Measurements from ENCODE around the gene LRP1B.

The LRP1B gene

GRCh38 chr2:141440072-141440635 is 690.7 kb downstream of the LRP1B start:
- Histone ChIP-seq H3K79me2 (ENCODE audit: low read length) (no peaks in the 10 kb centered on the region), H3K9ac (ENCODE audit: low read length) (no peak overlapping the region), H3K9me2 (replicated peaks; ENCODE audit: insufficient read depth, low read length) (no peaks in the 10 kb centered on the region), H3K27ac (ENCODE audit: low read length) (no peak overlapping the region), H3K9me3 (replicated peaks; ENCODE audit: insufficient read depth, low read length) (no peaks in the 10 kb centered on the region), H3K4me1 (ENCODE audit: low read length) (no peaks in the 10 kb centered on the region), H3K4me2 (ENCODE audit: low read depth, low read length) (no peak overlapping the region), H3K27me3 (replicated peaks; ENCODE audit: insufficient read depth, low read length) (no peaks in the 10 kb centered on the region), H2AFZ (ENCODE audit: low read length) (no peak overlapping the region), H3F3A (ENCODE audit: insufficient read depth, low read length) (no peaks in the 10 kb centered on the region), H3K4me3 (ENCODE audit: low read length) (no peak overlapping the region), H4K20me1 (ENCODE audit: insufficient read depth, low read length) (no peaks in the 10 kb centered on the region), H3K36me3 (replicated peaks; ENCODE audit: insufficient read depth, low read length) (no peaks in the 10 kb centered on the region)
- no peak for TF ChIP-seq CTCF (IDR thresholded peaks at IDR 0.05; ENCODE audit: low read length)
- TF ChIP-seq EZH2phosphoT487 (IDR thresholded peaks at IDR 0.05; ENCODE audit: low read length): no peak
- no peak for TF ChIP-seq EZH2 (optimal IDR thresholded peaks at IDR 0.05; ENCODE audit: low read depth, low read length)
- no peak for DNase-seq

- H3F3A ChIP-seq (ENCODE audit: insufficient read depth, low read length): no peaks in the 10 kb centered on the region
- H3K27me3 ChIP-seq (replicated peaks; ENCODE audit: insufficient read depth, low read length): no peaks in the 10 kb centered on the region
- TF ChIP-seq EZH2 (optimal IDR thresholded peaks at IDR 0.05; ENCODE audit: low read depth, low read length) (no peak), EZH2phosphoT487 (IDR thresholded peaks at IDR 0.05; ENCODE audit: low read length) (no peak), CTCF (IDR thresholded peaks at IDR 0.05; ENCODE audit: low read length) (no peak)
- H4K20me1 ChIP-seq (ENCODE audit: insufficient read depth, low read length): no peaks in the 10 kb centered on the region
- H3K4me2 ChIP-seq (ENCODE audit: low read depth, low read length): no peak overlapping the region
- H3K4me1 ChIP-seq (ENCODE audit: low read length): no peaks in the 10 kb centered on the region
- no peak overlapping the region for H3K4me3 ChIP-seq (ENCODE audit: low read length)
- H3K9me2 ChIP-seq (replicated peaks; ENCODE audit: insufficient read depth, low read length): no peaks in the 10 kb centered on the region
- H2AFZ ChIP-seq (ENCODE audit: low read length): no peak overlapping the region
- no peak overlapping the region for H3K9ac ChIP-seq (ENCODE audit: low read length)
- no peaks in the 10 kb centered on the region for H3K9me3 ChIP-seq (replicated peaks; ENCODE audit: insufficient read depth, low read length)
- H3K79me2 ChIP-seq (ENCODE audit: low read length): no peaks in the 10 kb centered on the region
- no peaks in the 10 kb centered on the region for H3K36me3 ChIP-seq (replicated peaks; ENCODE audit: insufficient read depth, low read length)
- no peak overlapping the region for H3K27ac ChIP-seq (ENCODE audit: low read length)
- no peak for DNase-seq
Observed at GRCh38 chr2:141439524-141439923, 691.3 kb downstream of the LRP1B start.

- DNase-seq: no peak
- no peaks in the 10 kb centered on the region for H3K9me2 ChIP-seq (replicated peaks; ENCODE audit: insufficient read depth, low read length)
- TF ChIP-seq EZH2phosphoT487 (IDR thresholded peaks at IDR 0.05; ENCODE audit: low read length): no peak
- no peak for TF ChIP-seq EZH2 (optimal IDR thresholded peaks at IDR 0.05; ENCODE audit: low read depth, low read length)
- no peak for TF ChIP-seq CTCF (IDR thresholded peaks at IDR 0.05; ENCODE audit: low read length)
- H3K27ac ChIP-seq (ENCODE audit: low read length): no peak overlapping the region
- no peaks in the 10 kb centered on the region for H3K27me3 ChIP-seq (replicated peaks; ENCODE audit: insufficient read depth, low read length)
- H3K4me1 ChIP-seq (ENCODE audit: low read length): no peaks in the 10 kb centered on the region
- no peaks in the 10 kb centered on the region for H3K9me3 ChIP-seq (replicated peaks; ENCODE audit: insufficient read depth, low read length)
- no peak overlapping the region for H3K9ac ChIP-seq (ENCODE audit: low read length)
- H3F3A ChIP-seq (ENCODE audit: insufficient read depth, low read length): no peaks in the 10 kb centered on the region
- H3K36me3 ChIP-seq (replicated peaks; ENCODE audit: insufficient read depth, low read length): no peaks in the 10 kb centered on the region
- no peak overlapping the region for H2AFZ ChIP-seq (ENCODE audit: low read length)
- H4K20me1 ChIP-seq (ENCODE audit: insufficient read depth, low read length): no peaks in the 10 kb centered on the region
- no peak overlapping the region for H3K4me3 ChIP-seq (ENCODE audit: low read length)
- no peak overlapping the region for H3K4me2 ChIP-seq (ENCODE audit: low read depth, low read length)
- no peaks in the 10 kb centered on the region for H3K79me2 ChIP-seq (ENCODE audit: low read length)
Observed at GRCh38 chr2:141438536-141438935, 692.3 kb downstream of the LRP1B start.
